Kidney tubule cell (primary cell): Measurements from ENCODE around the gene UGT1A8.

Source experiments
- DNase-seq: peaks from one replicate; pipeline ENCODE4 v3.0.0-alpha.2; 2018; ENCODE audit warnings: low spot score

Gene UGT1A8

DNA sequence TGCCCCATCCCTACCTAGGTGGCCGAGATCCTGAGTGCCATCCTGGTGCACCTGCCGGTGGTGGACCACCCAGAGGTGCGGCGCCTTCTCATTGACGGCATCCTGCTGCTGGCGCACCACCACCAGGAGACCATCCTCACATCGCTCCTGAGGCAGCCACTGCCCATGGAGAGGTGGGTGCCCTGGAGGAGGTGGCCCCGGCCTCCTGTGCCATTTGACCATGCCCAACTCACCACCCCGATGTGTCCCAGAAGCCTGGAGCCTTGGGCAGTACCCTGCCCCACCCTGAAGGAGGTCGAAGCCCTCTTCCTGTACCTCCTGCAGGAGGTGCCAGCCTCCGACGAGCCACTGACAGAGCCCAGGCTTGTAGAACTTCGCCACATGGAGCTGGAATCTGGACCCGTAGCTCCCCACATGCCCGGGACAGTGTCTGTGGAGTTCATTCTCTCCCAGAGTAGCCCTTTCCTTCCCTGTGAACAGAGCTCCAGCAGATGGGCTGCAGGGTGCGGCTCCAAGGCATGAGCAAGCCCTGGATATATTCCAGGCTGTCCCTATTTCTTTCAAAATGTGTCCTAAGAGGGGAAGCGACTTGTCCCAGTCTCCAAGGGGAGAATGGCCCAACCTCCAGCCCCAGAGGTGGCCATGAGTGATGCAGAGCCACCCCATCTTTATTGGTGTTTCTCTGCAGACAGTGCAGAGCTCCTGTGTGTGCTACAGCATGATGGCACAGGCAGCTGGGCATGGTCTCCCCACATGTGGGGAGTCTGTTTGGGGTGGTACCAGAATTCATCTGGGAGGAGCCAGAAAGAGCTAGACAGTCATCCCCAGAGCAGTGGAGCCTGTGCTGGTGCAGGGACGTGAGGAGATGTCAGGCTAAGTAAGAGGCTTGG lies 202.7 kb downstream of the UGT1A8 start:
- DNase-seq = no peak

DNA sequence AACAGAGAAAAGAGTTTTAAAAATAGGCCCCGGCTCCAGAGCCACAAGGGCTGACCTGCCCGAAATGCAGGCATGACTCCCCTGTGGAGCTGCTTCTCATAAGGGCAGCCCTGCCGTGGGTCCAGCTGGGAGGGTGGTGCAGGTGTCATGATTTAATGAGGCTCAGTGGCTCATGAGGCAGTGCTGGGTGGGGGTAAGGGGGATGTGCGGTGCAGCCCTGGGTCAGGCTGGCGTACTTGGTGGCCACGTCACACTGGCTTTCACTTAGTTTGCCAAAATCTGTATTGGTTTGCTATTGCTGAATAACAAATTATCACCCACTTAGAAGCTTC lies 203.3 kb downstream of the UGT1A8 start:
- DNase-seq = no peak

DNA sequence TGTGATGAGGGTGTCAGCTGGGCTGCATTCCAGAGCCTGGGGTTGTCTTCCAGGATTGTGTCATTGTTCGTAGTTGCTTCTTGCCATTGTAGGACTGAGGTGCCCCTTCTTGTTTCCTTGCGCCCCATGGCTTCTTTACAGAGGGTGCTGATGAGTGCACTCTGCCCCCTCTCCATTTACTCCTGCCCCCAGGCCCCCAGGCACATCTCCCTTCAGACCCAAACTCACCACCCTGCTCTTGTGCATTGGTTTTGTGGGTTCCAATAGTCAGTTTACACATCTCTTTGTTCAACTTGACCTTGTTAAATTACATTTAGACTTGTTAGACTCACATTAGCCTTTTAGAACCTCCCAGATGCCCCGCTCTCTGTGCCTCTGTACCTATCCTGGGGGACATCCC lies 203.8 kb downstream of the UGT1A8 start:
- no peak for DNase-seq

DNA sequence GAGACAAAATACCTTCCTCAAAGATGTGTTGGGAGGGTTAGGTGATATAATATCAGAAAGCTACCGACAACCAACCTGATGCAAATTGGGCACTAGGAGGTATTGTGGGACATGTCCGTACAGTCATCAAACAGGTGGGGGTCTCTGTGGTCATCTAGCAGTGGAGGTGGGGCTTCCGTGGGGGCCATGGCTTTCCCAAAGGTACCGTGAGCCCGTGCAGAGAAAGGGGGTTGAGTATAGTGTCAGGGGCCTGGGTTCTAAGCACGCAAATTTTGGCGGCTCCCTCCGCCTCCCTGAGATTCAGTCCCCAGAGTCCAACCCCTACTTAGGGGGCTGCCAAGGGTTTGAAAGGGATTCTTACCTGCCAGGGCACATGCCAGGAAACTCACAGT lies 204.3 kb downstream of the UGT1A8 start:
- DNase-seq = no peak

DNA sequence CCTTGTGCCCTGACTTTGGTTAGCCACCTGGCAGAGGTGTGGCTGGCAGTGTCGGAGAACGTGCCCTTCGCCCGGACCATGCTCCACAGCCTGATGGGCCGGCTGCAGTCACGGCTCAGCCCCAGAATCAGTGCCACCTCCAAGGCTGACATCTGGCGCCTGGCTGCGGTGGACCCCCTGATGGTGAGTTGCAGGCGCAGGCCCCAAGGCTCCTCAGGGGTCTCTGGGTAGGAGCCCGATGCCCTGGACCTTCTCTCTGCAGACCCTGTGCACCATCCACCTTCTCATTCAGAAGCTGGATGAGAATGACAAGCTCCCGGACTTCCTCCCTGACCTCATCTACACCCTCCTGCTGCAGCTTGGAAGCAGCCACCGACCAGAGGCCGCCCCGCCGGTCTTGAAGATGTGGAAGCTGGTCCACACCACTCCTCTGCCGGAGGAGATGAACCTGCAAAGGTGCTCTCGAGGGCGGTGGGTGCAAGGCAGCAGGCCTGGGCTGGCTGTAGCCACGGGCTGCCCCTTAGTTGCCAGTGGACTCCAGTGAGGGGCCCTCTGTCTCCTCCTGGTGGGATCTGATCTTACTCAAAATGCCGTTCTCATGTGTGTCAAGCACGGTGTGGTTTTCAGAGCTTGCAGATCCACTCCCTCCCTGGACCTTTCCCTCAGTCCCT lies 204.8 kb downstream of the UGT1A8 start:
- DNase-seq = no peak
